Stomach (tissue), 4 donors: ENCODE data around the gene TRAF1.

Source experiments
- EP300 ChIP-seq: sonication (generic); formaldehyde crosslinking; IDR thresholded peaks from one replicate; pipeline ENCODE4 v1.6.1; 2017; ENCODE audit warnings: antibody characterized with exemption
- POLR2A ChIP-seq, 4 donors: fragments of 450-650 bp; IDR thresholded peaks; one replicate each; pipeline ENCODE4 v1.6.1; 2016; ENCODE audit warnings: antibody characterized with exemption in 4 of 4, control low read depth in 2 of 4, mild to moderate bottlenecking in 1 of 4, moderate library complexity in 1 of 4
- TF ChIP-seq, protein P1 (sequence below), 7 experiments: fragments of 450-650 bp in 4 of 7; fragments of 200-600 bp in 3 of 7; sonication (generic) in 3 of 7; IDR thresholded peaks; one replicate each; pipeline ENCODE4 v1.5.1; 2016 to 2019; ENCODE audit warnings: antibody characterized with exemption in 7 of 7, control low read depth in 2 of 7, mild to moderate bottlenecking in 1 of 7

DNA sequence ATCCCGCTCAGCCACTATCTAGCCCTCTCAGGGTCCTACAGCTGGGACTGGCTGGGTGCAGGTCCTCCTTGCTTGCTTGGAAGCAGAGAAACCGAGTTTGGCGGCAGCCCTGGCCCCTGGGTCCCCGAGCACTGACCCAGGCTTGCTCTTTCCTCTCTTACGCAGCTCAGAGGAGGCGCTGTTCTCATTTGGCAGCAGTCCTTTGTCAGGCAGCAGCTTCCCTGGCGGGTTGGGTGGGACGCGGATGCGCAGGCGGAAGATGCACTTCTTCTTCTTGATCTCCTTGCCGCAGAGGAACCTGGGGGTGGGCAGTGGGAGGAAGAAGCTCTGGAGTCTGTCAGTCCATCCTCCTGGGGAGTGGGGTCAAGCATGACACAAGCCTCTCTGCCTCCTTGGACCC, 64.1 kb downstream of the TRAF1 start:
- TF ChIP-seq, protein P1, sequence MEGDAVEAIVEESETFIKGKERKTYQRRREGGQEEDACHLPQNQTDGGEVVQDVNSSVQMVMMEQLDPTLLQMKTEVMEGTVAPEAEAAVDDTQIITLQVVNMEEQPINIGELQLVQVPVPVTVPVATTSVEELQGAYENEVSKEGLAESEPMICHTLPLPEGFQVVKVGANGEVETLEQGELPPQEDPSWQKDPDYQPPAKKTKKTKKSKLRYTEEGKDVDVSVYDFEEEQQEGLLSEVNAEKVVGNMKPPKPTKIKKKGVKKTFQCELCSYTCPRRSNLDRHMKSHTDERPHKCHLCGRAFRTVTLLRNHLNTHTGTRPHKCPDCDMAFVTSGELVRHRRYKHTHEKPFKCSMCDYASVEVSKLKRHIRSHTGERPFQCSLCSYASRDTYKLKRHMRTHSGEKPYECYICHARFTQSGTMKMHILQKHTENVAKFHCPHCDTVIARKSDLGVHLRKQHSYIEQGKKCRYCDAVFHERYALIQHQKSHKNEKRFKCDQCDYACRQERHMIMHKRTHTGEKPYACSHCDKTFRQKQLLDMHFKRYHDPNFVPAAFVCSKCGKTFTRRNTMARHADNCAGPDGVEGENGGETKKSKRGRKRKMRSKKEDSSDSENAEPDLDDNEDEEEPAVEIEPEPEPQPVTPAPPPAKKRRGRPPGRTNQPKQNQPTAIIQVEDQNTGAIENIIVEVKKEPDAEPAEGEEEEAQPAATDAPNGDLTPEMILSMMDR (IDR thresholded peaks at IDR 0.05): no peak
- TF ChIP-seq POLR2A (IDR thresholded peaks at IDR 0.05): no peak
- no peak for TF ChIP-seq EP300
